ENCODE results near the gene CERS4.

- TF ChIP-seq POLR2A (IDR thresholded peaks at IDR 0.05) (no peak), CTCF (IDR thresholded peaks at IDR 0.05 in 8 of 11, conservative IDR thresholded peaks at IDR 0.05 in 3 of 11) (no peak), POLR2AphosphoS5 (IDR thresholded peaks at IDR 0.05) (peak; percentile 21 to 75 (median 54))
Measured at GRCh38 chr19:8311461-8312260, 102.5 kb downstream of the CERS4 start.

Measured in spleen (tissue), 7 donors.